Activated naive CD4-positive, alpha-beta T cell treated with anti-CD3 and anti-CD28 coated beads, Interleukin-2, amount 50 U/mL, for 24 hours (primary cell): ENCODE measurements around the gene CHCHD5.
"Not testable (repeated sequence)": the region's sequence is repeated elsewhere in the genome, so short reads cannot be mapped to it uniquely, and the experiment has no call there.

Experiments used
- H3K27ac Mint-ChIP-seq: one replicate; pipeline ENCODE4 v1.8.0; 2021; ENCODE audit warnings: mild to moderate bottlenecking, mixed read lengths
- H3K27me3 Mint-ChIP-seq: one replicate; pipeline ENCODE4 v1.8.0; 2021; ENCODE audit warnings: mixed read lengths
- H3K36me3 Mint-ChIP-seq: one replicate; pipeline ENCODE4 v1.8.0; 2021; ENCODE audit warnings: mixed read lengths
- H3K4me1 Mint-ChIP-seq: one replicate; pipeline ENCODE4 v1.8.0; 2021; ENCODE audit warnings: mixed read lengths
- H3K4me3 Mint-ChIP-seq: one replicate; pipeline ENCODE4 v1.8.0; 2021; ENCODE audit warnings: mild to moderate bottlenecking, mixed read lengths
- H3K9me3 Mint-ChIP-seq: one replicate; pipeline ENCODE4 v1.8.0; 2021; ENCODE audit warnings: mixed read lengths

The CHCHD5 gene

GRCh38 chr2:112606547-112606946 is 22.1 kb downstream of the CHCHD5 start:
- H3K36me3 Mint-ChIP-seq = no peaks in the 10 kb centered on the region
- no peaks in the 10 kb centered on the region for H3K9me3 Mint-ChIP-seq
- no peak overlapping the region for H3K4me3 Mint-ChIP-seq
- H3K27me3 Mint-ChIP-seq = no peaks in the 10 kb centered on the region
- no peaks in the 10 kb centered on the region for H3K4me1 Mint-ChIP-seq
- H3K27ac Mint-ChIP-seq = no peak overlapping the region

DNA sequence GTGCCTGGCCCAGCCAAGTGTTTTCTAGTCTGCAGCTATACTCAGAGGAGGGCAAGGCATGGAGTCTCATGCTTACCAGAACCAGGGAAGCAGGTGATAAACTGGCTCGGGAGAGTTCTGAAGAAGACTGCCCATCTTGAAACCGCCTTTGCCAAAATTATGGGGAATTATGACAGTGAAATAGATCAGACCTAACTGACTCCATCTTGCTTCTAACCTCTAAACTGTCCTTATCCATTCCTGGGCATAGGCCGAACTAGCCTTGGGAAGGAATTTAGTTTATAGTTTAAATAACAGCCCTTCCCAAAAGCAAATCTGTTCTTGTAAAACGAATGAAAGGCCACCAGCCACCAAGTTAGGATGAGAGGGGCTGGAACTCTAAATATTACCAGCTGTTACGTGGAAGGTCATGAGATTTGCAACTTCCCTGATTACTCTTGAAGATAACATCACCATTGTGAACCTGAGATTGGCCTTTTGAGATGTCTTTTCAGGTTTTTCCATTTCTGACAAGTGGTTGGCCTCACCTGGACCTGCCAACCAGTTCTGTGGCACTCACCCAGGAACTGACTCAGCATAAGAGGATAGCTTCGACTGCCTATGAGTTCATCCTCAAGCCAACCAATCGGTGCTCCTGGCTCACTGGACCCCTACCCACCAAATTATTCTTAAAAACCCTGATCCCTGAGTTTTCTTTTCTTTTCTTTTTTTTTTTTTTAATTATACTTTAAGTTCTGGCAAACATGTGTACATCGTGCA is 23.4 kb downstream of the CHCHD5 start:
- Mint-ChIP-seq H3K27me3 (no peaks in the 10 kb centered on the region), H3K36me3 (no peaks in the 10 kb centered on the region), H3K4me3 (no peak overlapping the region), H3K27ac (no peak overlapping the region), H3K9me3 (no peaks in the 10 kb centered on the region), H3K4me1 (no peaks in the 10 kb centered on the region)

DNA sequence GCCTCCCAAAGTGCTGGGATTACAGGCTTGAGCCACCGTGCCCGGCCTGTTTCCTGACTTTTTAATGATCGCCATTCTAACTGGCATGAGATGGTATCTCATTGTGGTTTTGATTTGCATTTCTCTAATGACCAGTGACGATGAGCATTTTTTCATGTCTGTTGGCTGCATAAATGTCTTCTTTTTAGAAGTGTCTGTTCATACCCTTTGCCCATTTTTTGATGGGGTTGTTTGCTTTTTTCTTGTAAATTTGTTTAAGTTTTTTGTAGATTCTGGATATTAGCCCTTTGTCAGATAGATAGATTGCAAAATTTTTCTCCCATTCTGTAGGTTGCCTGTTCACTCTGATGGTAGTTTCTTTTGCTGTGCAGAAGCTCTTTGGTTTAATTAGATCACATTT is 24.9 kb downstream of the CHCHD5 start:
- not testable (repeated sequence) for H3K4me3 Mint-ChIP-seq, H3K9me3 Mint-ChIP-seq, H3K4me1 Mint-ChIP-seq, H3K27ac Mint-ChIP-seq, H3K27me3 Mint-ChIP-seq, H3K36me3 Mint-ChIP-seq

DNA sequence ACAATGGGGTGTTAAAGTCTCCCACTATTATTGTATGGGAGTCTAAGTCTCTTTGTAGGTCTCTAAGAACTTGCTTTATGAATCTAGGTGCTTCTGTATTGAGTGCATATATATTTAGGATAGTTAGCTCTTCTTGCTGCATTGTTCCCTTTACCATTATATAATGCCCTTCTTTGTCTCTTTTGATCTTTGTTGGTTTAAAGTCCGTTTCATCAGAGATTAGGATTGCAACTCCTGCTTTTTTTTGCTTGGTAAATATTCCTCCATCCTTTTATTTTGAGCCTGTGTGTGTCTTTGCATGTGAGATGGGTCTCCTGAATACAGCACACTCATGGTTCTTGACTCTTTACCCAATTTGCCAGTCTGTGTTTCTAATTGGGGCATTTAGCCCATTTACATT is 27.9 kb downstream of the CHCHD5 start:
- not testable (repeated sequence) for H3K4me3 Mint-ChIP-seq

GRCh38 chr2:112614201-112614840 is 29.9 kb downstream of the CHCHD5 start:
- H3K9me3 Mint-ChIP-seq = no peaks in the 10 kb centered on the region
- H3K27me3 Mint-ChIP-seq = no peaks in the 10 kb centered on the region
- no peak overlapping the region for H3K4me3 Mint-ChIP-seq
- H3K36me3 Mint-ChIP-seq = no peaks in the 10 kb centered on the region
- H3K4me1 Mint-ChIP-seq = no peaks in the 10 kb centered on the region
- H3K27ac Mint-ChIP-seq = no peak overlapping the region

More for the DNA sequence above, 27.9 kb downstream of the CHCHD5 start:
- not testable (repeated sequence) for H3K9me3 Mint-ChIP-seq, H3K27ac Mint-ChIP-seq, H3K4me1 Mint-ChIP-seq, H3K36me3 Mint-ChIP-seq, H3K27me3 Mint-ChIP-seq

DNA sequence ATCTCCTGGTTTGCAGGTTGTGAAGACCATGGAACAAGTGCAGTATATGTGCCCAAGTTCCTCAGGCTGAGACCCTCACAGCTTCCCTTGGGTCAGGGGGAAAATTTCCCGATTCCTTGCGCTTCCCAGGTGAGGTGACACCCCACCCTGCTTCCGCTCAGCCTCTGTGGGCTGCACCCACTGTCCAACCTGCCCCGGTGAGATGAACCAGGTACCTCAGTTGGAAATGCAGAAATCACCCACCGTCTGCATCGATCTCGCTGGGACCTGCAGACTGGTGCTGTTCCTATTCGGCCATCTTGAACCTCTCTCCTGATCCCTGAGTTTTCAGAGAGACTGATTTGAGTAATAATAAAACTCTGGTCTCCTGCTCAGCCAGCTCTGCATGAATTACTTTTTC is 30.6 kb downstream of the CHCHD5 start:
- Mint-ChIP-seq H3K4me3 (no peak overlapping the region), H3K27me3 (no peaks in the 10 kb centered on the region), H3K9me3 (no peaks in the 10 kb centered on the region), H3K27ac (no peak overlapping the region), H3K4me1 (no peaks in the 10 kb centered on the region), H3K36me3 (no peaks in the 10 kb centered on the region)

DNA sequence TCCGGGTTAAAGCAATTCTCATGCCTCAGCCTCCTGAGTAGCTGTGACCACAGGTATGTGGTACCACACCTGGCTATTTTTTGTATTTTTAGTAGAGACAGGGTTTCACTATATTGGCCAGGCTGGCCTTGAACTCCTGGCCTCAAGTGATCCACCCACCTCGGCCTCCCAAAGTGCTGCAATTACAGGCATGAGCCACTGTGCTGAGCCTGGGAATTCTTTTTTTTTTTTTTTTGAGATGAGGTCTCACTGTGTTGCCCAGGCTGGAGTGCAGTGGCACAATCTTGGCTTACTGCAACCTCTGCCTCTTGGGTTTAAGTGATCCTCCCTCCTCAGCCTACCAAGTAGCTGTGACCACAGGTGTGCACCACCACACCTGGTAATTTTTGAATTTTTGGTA is 31.4 kb downstream of the CHCHD5 start:
- H3K27ac Mint-ChIP-seq, H3K9me3 Mint-ChIP-seq, H3K4me3 Mint-ChIP-seq, H3K27me3 Mint-ChIP-seq, H3K36me3 Mint-ChIP-seq, H3K4me1 Mint-ChIP-seq: not testable (repeated sequence)

- no peak overlapping the region for H3K4me3 Mint-ChIP-seq
- H3K27ac Mint-ChIP-seq = no peak overlapping the region
- H3K27me3 Mint-ChIP-seq = no peaks in the 10 kb centered on the region
- H3K36me3 Mint-ChIP-seq = no peaks in the 10 kb centered on the region
- no peaks in the 10 kb centered on the region for H3K9me3 Mint-ChIP-seq
- H3K4me1 Mint-ChIP-seq = no peaks in the 10 kb centered on the region
These were observed 34.0 kb downstream of the CHCHD5 start for GRCh38 chr2:112618383-112618782.

DNA sequence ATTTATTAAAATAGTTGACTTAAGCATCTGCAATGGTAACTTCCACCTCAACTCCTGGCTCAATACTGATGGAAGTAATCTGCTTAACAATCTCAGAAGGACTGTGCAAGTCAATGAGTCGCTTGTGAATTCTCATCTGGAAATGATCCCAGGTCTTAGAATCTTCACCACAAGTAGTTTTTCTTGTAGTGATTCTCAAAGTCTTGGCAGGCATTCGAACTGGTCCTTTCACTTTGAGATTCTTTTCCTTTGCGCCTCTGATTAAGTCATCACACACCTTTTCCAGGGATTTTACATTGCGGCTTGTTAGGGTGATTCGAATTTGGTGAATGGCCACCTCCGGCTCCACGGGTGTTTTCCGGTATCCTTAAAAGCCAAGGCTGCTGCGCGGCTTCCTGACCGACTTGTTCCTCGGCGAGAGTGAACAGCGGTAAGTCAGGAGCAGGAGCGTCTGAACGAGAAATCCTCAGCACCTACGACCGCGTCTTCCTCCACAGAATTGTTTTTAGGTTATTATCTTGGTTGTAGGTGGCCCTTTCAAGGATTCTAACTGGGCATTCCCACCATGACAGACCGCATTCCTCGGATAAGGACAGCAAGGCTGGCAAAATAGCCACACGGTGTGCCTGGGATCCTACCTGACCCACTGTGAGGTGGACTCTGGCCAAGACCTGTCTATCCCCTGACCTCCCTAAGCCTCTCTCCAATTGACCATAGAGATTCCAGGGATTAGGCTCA is 37.5 kb downstream of the CHCHD5 start:
- H3K27me3 Mint-ChIP-seq = no peaks in the 10 kb centered on the region
- H3K27ac Mint-ChIP-seq = no peak overlapping the region
- no peaks in the 10 kb centered on the region for H3K9me3 Mint-ChIP-seq

GRCh38 chr2:112622528-112622849 is 38.1 kb downstream of the CHCHD5 start:
- Mint-ChIP-seq H3K27ac (no peak overlapping the region), H3K4me3 (no peak overlapping the region), H3K36me3 (no peaks in the 10 kb centered on the region), H3K9me3 (no peaks in the 10 kb centered on the region), H3K27me3 (no peaks in the 10 kb centered on the region), H3K4me1 (peaks cover 35% of the 10 kb centered on the region)

More for the DNA sequence above, 37.5 kb downstream of the CHCHD5 start:
- H3K36me3 Mint-ChIP-seq = no peaks in the 10 kb centered on the region
- H3K4me1 Mint-ChIP-seq = peaks cover 30% of the 10 kb centered on the region
- H3K4me3 Mint-ChIP-seq = no peak overlapping the region

- Mint-ChIP-seq H3K36me3 (no peaks in the 10 kb centered on the region), H3K27me3 (no peaks in the 10 kb centered on the region), H3K4me3 (no peak overlapping the region), H3K9me3 (no peaks in the 10 kb centered on the region), H3K4me1 (peaks cover 50% of the 10 kb centered on the region), H3K27ac (peak overlapping the region; percentile 23)
These were observed 39.7 kb downstream of the CHCHD5 start for GRCh38 chr2:112623913-112624777.

DNA sequence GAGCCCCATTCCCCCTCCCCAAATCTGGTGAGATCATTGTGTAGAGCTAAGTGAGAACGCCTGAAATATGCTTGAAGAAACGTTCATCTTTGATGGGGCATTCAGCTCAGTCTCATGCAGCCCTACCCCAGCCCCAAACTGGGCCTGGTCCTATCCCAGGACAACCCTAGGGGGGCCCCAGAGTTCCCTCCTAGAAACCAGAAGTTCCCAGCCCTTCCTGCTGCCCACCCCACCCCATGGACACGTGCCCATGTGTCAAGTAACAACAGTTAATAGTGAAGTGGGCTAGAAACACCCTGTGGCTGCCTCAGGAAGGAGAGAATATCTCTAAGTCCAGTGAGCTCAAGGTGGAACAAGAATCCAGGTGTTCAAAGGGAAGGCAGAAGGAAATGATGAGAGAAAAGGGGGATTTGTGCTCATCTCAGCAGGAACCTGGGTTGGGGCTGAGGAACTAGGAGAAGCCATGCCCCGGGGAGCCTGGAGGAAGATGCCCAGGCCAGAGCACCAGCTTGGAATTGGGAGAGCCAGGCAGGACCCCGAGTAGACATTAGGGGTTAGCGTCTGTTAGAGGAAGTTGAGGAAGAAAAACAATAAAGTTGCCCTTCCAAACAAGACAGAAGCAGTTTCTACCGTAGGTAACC is 41.2 kb downstream of the CHCHD5 start:
- no peaks in the 10 kb centered on the region for H3K9me3 Mint-ChIP-seq
- H3K27ac Mint-ChIP-seq = no peak overlapping the region
- H3K4me3 Mint-ChIP-seq = no peak overlapping the region
- H3K27me3 Mint-ChIP-seq = no peaks in the 10 kb centered on the region
- peaks cover 64% of the 10 kb centered on the region for H3K4me1 Mint-ChIP-seq
- H3K36me3 Mint-ChIP-seq = no peaks in the 10 kb centered on the region

DNA sequence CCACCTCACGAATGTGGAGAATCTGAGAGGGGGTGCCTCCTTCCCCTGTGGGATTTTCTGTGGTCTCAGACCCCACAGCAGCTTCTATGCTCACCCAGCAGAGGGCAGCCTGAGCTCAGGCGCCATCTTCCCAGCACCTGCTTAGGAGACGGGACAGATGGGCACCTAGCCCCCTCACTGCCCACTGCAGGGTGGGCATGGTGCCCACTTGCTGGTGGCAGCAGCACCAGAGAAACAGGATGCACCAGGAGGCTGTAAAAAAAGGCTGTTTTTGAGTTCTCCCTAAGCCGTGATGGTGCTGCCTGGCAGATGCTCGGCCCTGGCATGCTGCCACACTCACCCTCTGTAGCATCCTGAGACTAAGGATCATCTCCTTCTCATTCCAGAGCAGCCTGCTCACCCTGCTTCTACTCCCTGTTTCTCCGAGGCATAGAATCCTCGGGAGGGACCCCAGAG is 42.2 kb downstream of the CHCHD5 start:
- no peaks in the 10 kb centered on the region for H3K27me3 Mint-ChIP-seq
- no peaks in the 10 kb centered on the region for H3K9me3 Mint-ChIP-seq
- no peaks in the 10 kb centered on the region for H3K36me3 Mint-ChIP-seq
- peak overlapping the region; percentile 72 for H3K4me3 Mint-ChIP-seq
- H3K4me1 Mint-ChIP-seq = peaks cover 75% of the 10 kb centered on the region
- H3K27ac Mint-ChIP-seq = peak overlapping the region; percentile 59

DNA sequence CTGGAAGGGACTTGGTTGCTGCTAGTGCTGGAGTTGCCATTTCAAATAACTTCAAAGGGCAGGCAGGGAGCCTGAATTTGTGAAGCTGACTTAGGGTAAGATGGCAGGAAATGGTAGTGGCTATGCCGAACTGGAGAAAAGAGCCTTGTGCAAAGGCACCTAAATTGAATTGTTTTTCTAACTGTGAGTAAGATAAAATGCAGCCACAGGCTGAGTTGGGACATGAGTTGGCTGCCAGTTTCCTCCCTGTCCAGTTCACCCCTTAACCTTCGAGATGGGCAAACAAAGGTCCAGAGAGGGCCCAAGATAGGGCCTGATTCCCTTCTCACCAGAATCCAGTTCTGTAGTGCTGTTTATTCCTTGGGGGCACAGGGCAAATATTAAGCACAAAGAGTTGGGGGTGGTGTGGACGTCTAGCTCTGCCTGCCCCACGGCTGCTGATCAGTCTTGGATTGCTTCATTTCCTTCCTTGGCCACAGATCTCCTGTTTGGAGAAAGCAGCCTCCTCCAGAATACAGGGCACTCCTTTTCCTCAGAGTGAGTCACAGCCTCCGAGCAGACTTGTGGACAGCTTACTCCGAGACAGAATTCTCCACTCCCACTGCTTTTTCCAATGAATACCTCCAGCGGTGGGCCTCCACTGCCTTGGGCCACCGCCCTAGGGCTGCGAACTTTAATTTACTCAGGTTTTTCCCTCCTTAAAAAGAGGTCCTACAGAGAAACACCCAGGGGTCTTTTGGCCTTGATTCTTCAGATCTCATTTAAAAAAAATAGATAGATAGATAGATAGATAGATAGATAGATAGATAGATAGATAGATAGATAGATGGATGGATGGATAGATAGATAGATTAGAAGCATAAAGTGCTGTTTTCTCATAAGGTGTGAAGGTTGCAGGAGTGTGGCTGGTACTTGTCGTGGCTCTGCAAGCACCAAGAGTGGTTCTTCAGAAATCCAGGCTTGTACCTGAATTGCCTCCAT is 42.9 kb downstream of the CHCHD5 start:
- Mint-ChIP-seq H3K9me3 (no peaks in the 10 kb centered on the region), H3K4me1 (peaks cover 80% of the 10 kb centered on the region), H3K27me3 (no peaks in the 10 kb centered on the region), H3K36me3 (no peaks in the 10 kb centered on the region), H3K4me3 (peak overlapping the region; percentile 72), H3K27ac (peak overlapping the region; percentile 59)
